Right lobe of liver (tissue), 4 donors: ENCODE results near the gene GALNT10.

Experiments
- CTCF ChIP-seq, 4 donors: fragments of 200-600 bp in 3 of 4; fragments of 450-650 bp in 1 of 4; IDR thresholded peaks; one replicate each; pipeline versions ENCODE4 v1.5.1 to v1.8.0; 2016 to 2022; ENCODE audit warnings: antibody characterized with exemption in 4 of 4, mild to moderate bottlenecking in 2 of 4
- POLR2A ChIP-seq: fragments of 450-650 bp; IDR thresholded peaks from one replicate; pipeline ENCODE4 v1.6.1; 2017; ENCODE audit warnings: antibody characterized with exemption, mild to moderate bottlenecking
- donor health status: DM: no; HTN: no; CAD: no.
- donor health status: DM: no; HTN: no; CAD: no.
- donor health status: DM: no; HTN: yes; CAD: no.

GRCh38 chr5:154163327-154164248, 26.9 kb upstream of the GALNT10 start:
- TF ChIP-seq CTCF (IDR thresholded peaks at IDR 0.05) (no peak), POLR2A (no peak)
